Hepatocyte (in vitro differentiated cells): ENCODE measurements around the gene IDUA. TPM values are rescaled to one million over a fixed set of nuclear protein-coding genes. Genes with fewer than 3 reads are reported as not detected.

ENCODE experiments used
- DNase-seq: peaks from one replicate; pipeline ENCODE4 v3.0.0-alpha.2; 2016; ENCODE audit warnings: low spot score
- H2AFZ ChIP-seq: fragments of 200-600 bp; sonication (generic); 2 replicates; pipeline ENCODE4 v1.6.0; 2016; ENCODE audit warnings: antibody characterized with exemption, mild to moderate bottlenecking
- H3K27ac ChIP-seq: fragments of 200-600 bp; sonication (generic); 2 replicates; pipeline ENCODE4 v1.5.1; 2016; ENCODE audit warnings: mild to moderate bottlenecking
- H3K27me3 ChIP-seq: fragments of 200-600 bp; sonication (generic); 2 replicates; pipeline ENCODE4 v1.6.1; 2016
- H3K36me3 ChIP-seq: fragments of 200-600 bp; sonication (generic); replicated peaks from 2 replicates; pipeline ENCODE4 v1.5.1; 2016; ENCODE audit warnings: low read depth; ENCODE audit not compliant: insufficient read depth
- H3K4me1 ChIP-seq: fragments of 200-600 bp; sonication (generic); 2 replicates; pipeline ENCODE4 v1.5.1; 2016; ENCODE audit warnings: mild to moderate bottlenecking, moderate library complexity; ENCODE audit not compliant: insufficient read depth
- H3K4me2 ChIP-seq: fragments of 200-600 bp; sonication (generic); 2 replicates; pipeline ENCODE4 v1.6.0; 2016
- H3K4me3 ChIP-seq: fragments of 200-600 bp; sonication (generic); 2 replicates; pipeline ENCODE4 v1.5.1; 2016; ENCODE audit warnings: mild to moderate bottlenecking
- H3K79me2 ChIP-seq: fragments of 200-600 bp; sonication (generic); 2 replicates; pipeline ENCODE4 v1.6.0; 2017; ENCODE audit warnings: mild to moderate bottlenecking
- H3K9me2 ChIP-seq: fragments of 200-600 bp; sonication (generic); replicated peaks from 2 replicates; pipeline ENCODE4 v1.6.0; 2017; ENCODE audit warnings: mild to moderate bottlenecking; ENCODE audit not compliant: insufficient read depth
- H3K9me3 ChIP-seq: fragments of 200-600 bp; sonication (generic); 2 replicates; pipeline ENCODE4 v1.5.1; 2016; ENCODE audit warnings: low read depth, mild to moderate bottlenecking
- H4K20me1 ChIP-seq: fragments of 200-600 bp; sonication (generic); 2 replicates; pipeline ENCODE4 v1.6.0; 2016; ENCODE audit warnings: mild to moderate bottlenecking; ENCODE audit not compliant: insufficient read depth, poor library complexity, severe bottlenecking
- EZH2 ChIP-seq: fragments of 200-600 bp; sonication (generic); IDR thresholded peaks from 2 replicates; pipeline ENCODE4 v1.6.1; 2016; ENCODE audit warnings: antibody characterized with exemption, mild to moderate bottlenecking, borderline replicate concordance
- EZH2phosphoT487 ChIP-seq: fragments of 200-600 bp; sonication (generic); IDR thresholded peaks from one replicate; pipeline ENCODE4 v1.6.1; 2018; ENCODE audit warnings: antibody characterized with exemption, mild to moderate bottlenecking, low read depth, moderate library complexity; ENCODE audit not compliant: unreplicated experiment, severe bottlenecking
- whole genome bisulfite sequencing: methylation state at CpG from one replicate; pipeline ENCODE4 v1.1.6; 2016; ENCODE audit warnings: low lambda C conversion rate; ENCODE audit errors: missing lambda C conversion rate; 5-methylcytosine and 5-hydroxymethylcytosine counted together
- polyA plus RNA-seq: library from polyadenylated mRNA; unstranded; fragments of >200 nt; fragmentation: Nextera tagmentation; extraction: Ambion mirVana; gene quantifications from 2 replicates; pipeline ENCODE4 v1.2.1, GENCODE V29; 2016
- total RNA-seq: library from RNA; depleted of rRNA; stranded (reverse); fragments of >200 nt; gene quantifications from 2 replicates; pipeline ENCODE4 v1.2.3, GENCODE V29; 2014
- TF ChIP-seq, protein P1 (sequence below): fragments of 200-600 bp; sonication (generic); IDR thresholded peaks from 2 replicates; pipeline ENCODE4 v1.5.1; 2016; ENCODE audit warnings: antibody characterized with exemption, mild to moderate bottlenecking; ENCODE audit not compliant: poor library complexity

The IDUA gene
- total and polyA plus RNA-seq, 2 experiments from 2014 or later: 13.1 to 82.6 TPM

DNA sequence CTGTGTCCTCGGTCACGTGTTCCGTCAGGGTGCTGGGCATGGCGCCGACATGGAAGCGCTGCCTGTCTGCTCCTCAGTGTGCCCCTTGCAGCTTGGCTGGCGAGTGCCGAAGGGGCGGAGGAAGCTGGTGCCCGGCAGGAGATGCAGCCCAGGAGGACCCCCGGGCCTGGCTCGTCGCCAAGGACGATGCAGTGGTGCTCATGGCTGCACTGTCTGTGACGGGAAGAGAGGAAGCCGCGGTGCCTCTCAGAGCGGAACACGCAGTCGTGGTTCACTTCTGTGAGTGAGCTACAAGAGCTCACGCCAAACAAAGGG, 62.7 kb downstream of the IDUA start:
- Histone ChIP-seq H3K36me3 (no peaks in the 10 kb centered on the region), H3K9me2 (no peaks in the 10 kb centered on the region), H2AFZ (no peak overlapping the region), H3K9me3 (no peaks in the 10 kb centered on the region), H3K4me3 (no peak overlapping the region), H3K27ac (no peak overlapping the region), H3K4me2 (no peak overlapping the region), H3K27me3 (peaks cover 11% of the 10 kb centered on the region), H3K79me2 (no peaks in the 10 kb centered on the region), H4K20me1 (no peaks in the 10 kb centered on the region), H3K4me1 (peaks cover 7% of the 10 kb centered on the region)
- 92% methylated on average over 21 of the region's 21 CpGs for WGBS
- TF ChIP-seq EZH2 (no peak), EZH2phosphoT487 (no peak)
- TF ChIP-seq, protein P1, sequence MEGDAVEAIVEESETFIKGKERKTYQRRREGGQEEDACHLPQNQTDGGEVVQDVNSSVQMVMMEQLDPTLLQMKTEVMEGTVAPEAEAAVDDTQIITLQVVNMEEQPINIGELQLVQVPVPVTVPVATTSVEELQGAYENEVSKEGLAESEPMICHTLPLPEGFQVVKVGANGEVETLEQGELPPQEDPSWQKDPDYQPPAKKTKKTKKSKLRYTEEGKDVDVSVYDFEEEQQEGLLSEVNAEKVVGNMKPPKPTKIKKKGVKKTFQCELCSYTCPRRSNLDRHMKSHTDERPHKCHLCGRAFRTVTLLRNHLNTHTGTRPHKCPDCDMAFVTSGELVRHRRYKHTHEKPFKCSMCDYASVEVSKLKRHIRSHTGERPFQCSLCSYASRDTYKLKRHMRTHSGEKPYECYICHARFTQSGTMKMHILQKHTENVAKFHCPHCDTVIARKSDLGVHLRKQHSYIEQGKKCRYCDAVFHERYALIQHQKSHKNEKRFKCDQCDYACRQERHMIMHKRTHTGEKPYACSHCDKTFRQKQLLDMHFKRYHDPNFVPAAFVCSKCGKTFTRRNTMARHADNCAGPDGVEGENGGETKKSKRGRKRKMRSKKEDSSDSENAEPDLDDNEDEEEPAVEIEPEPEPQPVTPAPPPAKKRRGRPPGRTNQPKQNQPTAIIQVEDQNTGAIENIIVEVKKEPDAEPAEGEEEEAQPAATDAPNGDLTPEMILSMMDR: no peak
- no peak for DNase-seq

- peaks cover 6% of the 10 kb centered on the region for H3K4me1 ChIP-seq
- TF ChIP-seq, protein P1: peak; percentile 45
- TF ChIP-seq EZH2phosphoT487 (no peak), EZH2 (no peak)
- H2AFZ ChIP-seq: no peak overlapping the region
- H3K79me2 ChIP-seq: no peaks in the 10 kb centered on the region
- no peaks in the 10 kb centered on the region for H3K9me2 ChIP-seq
- H3K27me3 ChIP-seq: peaks cover 15% of the 10 kb centered on the region
- H3K27ac ChIP-seq: no peak overlapping the region
- no peaks in the 10 kb centered on the region for H3K9me3 ChIP-seq
- H3K36me3 ChIP-seq: no peaks in the 10 kb centered on the region
- no peak overlapping the region for H3K4me2 ChIP-seq
- no peak for DNase-seq
- no peaks in the 10 kb centered on the region for H4K20me1 ChIP-seq
- WGBS: 65% methylated on average over 40 of the region's 40 CpGs
- no peak overlapping the region for H3K4me3 ChIP-seq
Observed at GRCh38 chr4:1050486-1051213, 63.8 kb downstream of the IDUA start.

- Histone ChIP-seq H3K4me2 (no peak overlapping the region), H3K4me3 (no peak overlapping the region), H3K9me3 (no peaks in the 10 kb centered on the region), H2AFZ (no peak overlapping the region), H3K79me2 (no peaks in the 10 kb centered on the region), H3K4me1 (peaks cover 6% of the 10 kb centered on the region), H3K27me3 (peaks cover 23% of the 10 kb centered on the region), H4K20me1 (no peaks in the 10 kb centered on the region), H3K36me3 (no peaks in the 10 kb centered on the region), H3K27ac (no peak overlapping the region), H3K9me2 (no peaks in the 10 kb centered on the region)
- DNase-seq: no peak
- 77% methylated on average over 9 of the region's 9 CpGs for WGBS
- no peak for TF ChIP-seq EZH2
Observed at GRCh38 chr4:1051472-1051871, 64.6 kb downstream of the IDUA start.

DNA sequence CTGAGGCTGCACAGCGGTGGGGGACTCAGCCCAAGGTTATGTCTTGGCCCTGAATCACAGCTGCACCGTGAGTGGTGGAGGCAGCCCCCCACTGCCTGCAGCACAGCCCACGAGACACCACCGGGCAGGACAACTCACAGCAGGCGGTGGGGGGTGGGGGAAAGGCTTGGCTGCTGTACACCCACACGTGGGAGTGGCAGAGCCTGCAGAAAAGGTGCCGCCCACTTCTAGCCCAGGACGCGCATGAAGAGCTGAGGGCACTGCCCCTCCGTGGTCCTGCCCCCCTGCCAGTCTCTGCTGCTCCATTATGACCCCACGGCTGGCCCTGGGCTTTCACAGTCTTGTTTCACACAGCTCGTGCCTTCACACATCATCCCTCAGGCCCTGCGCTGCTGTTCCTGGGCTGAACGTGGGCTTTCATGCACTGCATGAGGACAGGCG, 65.4 kb downstream of the IDUA start:
- Histone ChIP-seq H3K27me3 (peaks cover 25% of the 10 kb centered on the region), H3K4me2 (no peak overlapping the region), H3K36me3 (no peaks in the 10 kb centered on the region), H3K27ac (no peak overlapping the region), H3K4me3 (no peak overlapping the region), H4K20me1 (no peaks in the 10 kb centered on the region), H3K4me1 (peaks cover 3% of the 10 kb centered on the region), H2AFZ (no peak overlapping the region), H3K9me2 (no peaks in the 10 kb centered on the region), H3K9me3 (no peaks in the 10 kb centered on the region), H3K79me2 (no peaks in the 10 kb centered on the region)
- 80% methylated on average over 15 of the region's 15 CpGs for WGBS
- DNase-seq: no peak
- TF ChIP-seq EZH2phosphoT487: no peak
- no peak for TF ChIP-seq EZH2
